K562 (cell line): ENCODE results near the gene LILRB3. TPM values are rescaled to one million over a fixed set of nuclear protein-coding genes. Genes with fewer than 3 reads are reported as not detected.
"Not testable (repeated sequence)": the region's sequence is repeated elsewhere in the genome, so short reads cannot be mapped to it uniquely, and the experiment has no call there.

Experiments used
- ATAC-seq: fragments of 200-7000 bp; cut with Tn5 transposase; 3 replicates; pipeline ENCODE4 v1.9.1; 2020; ENCODE audit warnings: moderate library complexity
- BruUV-seq: library from RNA; stranded (reverse); fragments of 400-500 nt; replicated peaks from 2 replicates; lab custom pipeline; 2021; lab: Mats Ljungman, UMichigan
- CTCF ChIA-PET: fragments of 300-600 bp; formaldehyde crosslinking; extraction: SDS; loops from one replicate; lab custom pipeline; 2021; ENCODE audit warnings: low intra/inter-chr PET ratio; lab: Yijun Ruan, JAX
- POLR2A ChIA-PET: fragments of 300-600, 350-650 bp; sonication (Branson Sonifier 250); formaldehyde crosslinking; extraction: SDS; loops from one replicate; lab custom pipeline; 2021; ENCODE audit warnings: antibody characterized with exemption, inconsistent platforms; lab: Yijun Ruan, JAX
- DNase-seq, 4 experiments: peaks; one replicate each; pipeline versions ENCODE4 v3.0.0 to v3.0.0-alpha.2; 2011 to 2018; ENCODE audit warnings: low spot score in 3 of 4, mixed read lengths in 3 of 4; ENCODE audit errors: extremely low read depth in 1 of 4
- FAIRE-seq: peaks from 2 replicates; lab custom pipeline; 2011; peaks lifted over from hg19 to GRCh38; lab: Jason Lieb, UNC
- H2AFZ ChIP-seq: 2 replicates; pipeline ENCODE4 v1.6.0; 2011; ENCODE audit warnings: low read depth, low read length, control low read depth, inconsistent platforms
- H3K27ac ChIP-seq: fragments of 200-600 bp; 3 replicates; pipeline ENCODE4 v1.8.0; 2011; ENCODE audit warnings: low read depth, mild to moderate bottlenecking, control low read depth, inconsistent platforms, low read length, moderate library complexity, mixed read lengths; ENCODE audit errors: extremely low read depth
- H3K27me3 ChIP-seq, 2 experiments: fragments of 300-600 bp in 1 of 2; 2 replicates in 1 of 2; 3 replicates in 1 of 2; pipeline versions ENCODE4 v1.6.0 to v1.8.0; 2011; ENCODE audit warnings: inconsistent platforms in 2 of 2, low read length in 2 of 2, mild to moderate bottlenecking in 1 of 2, mixed read lengths in 1 of 2, moderate library complexity in 1 of 2; ENCODE audit not compliant: control insufficient read depth in 2 of 2, insufficient read depth in 2 of 2
- H3K36me3 ChIP-seq: fragments of 300-600 bp; 3 replicates; pipeline ENCODE4 v1.8.0; 2011; ENCODE audit warnings: mild to moderate bottlenecking, low read length, inconsistent platforms; ENCODE audit not compliant: control insufficient read depth, insufficient read depth
- H3K4me1 ChIP-seq, 2 experiments: fragments of 200-600 bp in 1 of 2; replicated peaks in 1 of 2; 2 replicates in 1 of 2; 3 replicates in 1 of 2; pipeline versions ENCODE4 v1.5.1 to v1.8.0; 2011; ENCODE audit warnings: inconsistent platforms in 2 of 2, low read length in 2 of 2, mild to moderate bottlenecking in 1 of 2, mixed read lengths in 1 of 2, moderate library complexity in 1 of 2; ENCODE audit not compliant: control insufficient read depth in 2 of 2, insufficient read depth in 2 of 2
- H3K4me2 ChIP-seq: 2 replicates; pipeline ENCODE4 v1.6.1; 2011; ENCODE audit warnings: low read length, control low read depth, inconsistent platforms, mixed read lengths; ENCODE audit not compliant: insufficient read depth
- H3K4me3 ChIP-seq: fragments of 200-600 bp; sonication (generic), shearing (Covaris generic); 2 replicates; pipeline ENCODE4 v1.5.1; 2016; ENCODE audit warnings: control low read depth, inconsistent platforms
- H3K79me2 ChIP-seq: fragments of 200-600 bp; 3 replicates; pipeline ENCODE4 v1.8.0; 2011; ENCODE audit warnings: low read length, inconsistent platforms; ENCODE audit not compliant: control insufficient read depth, insufficient read depth
- H3K9ac ChIP-seq, 2 experiments: 2 replicates each; pipeline versions ENCODE4 v1.6.0 to v1.6.1; 2011; ENCODE audit warnings: low read depth in 2 of 2, low read length in 2 of 2, control low read depth in 1 of 2, inconsistent platforms in 1 of 2, mild to moderate bottlenecking in 1 of 2, mixed read lengths in 1 of 2; ENCODE audit not compliant: insufficient read depth in 1 of 2
- H3K9me1 ChIP-seq: one replicate; pipeline ENCODE4 v1.6.0; 2011; ENCODE audit warnings: inconsistent platforms, mild to moderate bottlenecking, low read length, moderate library complexity; ENCODE audit not compliant: control insufficient read depth, insufficient read depth
- H3K9me3 ChIP-seq: replicated peaks from 2 replicates; pipeline ENCODE4 v1.5.1; 2011; ENCODE audit warnings: low read depth, low read length, inconsistent platforms; ENCODE audit not compliant: control insufficient read depth, insufficient read depth
- H4K20me1 ChIP-seq: replicated peaks from 2 replicates; pipeline ENCODE4 v1.6.1; 2011; ENCODE audit warnings: low read length, inconsistent platforms, mixed read lengths; ENCODE audit not compliant: control insufficient read depth, insufficient read depth
- ARID1B ChIP-seq: fragments of 450-650 bp; IDR thresholded peaks from 2 replicates; pipeline ENCODE4 v1.6.1; 2016; ENCODE audit warnings: antibody characterized with exemption, mild to moderate bottlenecking, inconsistent platforms
- CBFA2T2 ChIP-seq: fragments of 450-650 bp; conservative IDR thresholded peaks from 2 replicates; pipeline ENCODE4 v1.6.1; 2017; ENCODE audit warnings: mild to moderate bottlenecking
- CBFA2T3 ChIP-seq: fragments of 450-650 bp; IDR thresholded peaks from 2 replicates; pipeline ENCODE4 v1.6.1; 2017
- DPF2 ChIP-seq: fragments of 450-650 bp; IDR thresholded peaks from 2 replicates; pipeline ENCODE4 v1.6.1; 2016
- KDM1A ChIP-seq, 2 experiments: fragments of 450-650 bp; IDR thresholded peaks; 2 replicates each; pipeline ENCODE4 v1.6.1; 2016; ENCODE audit warnings: mild to moderate bottlenecking in 2 of 2
- NCOR1 ChIP-seq: fragments of 450-650 bp; IDR thresholded peaks from 2 replicates; pipeline ENCODE4 v1.6.1; 2016; ENCODE audit warnings: mild to moderate bottlenecking, moderate library complexity
- TAL1 ChIP-seq: fragments of 450-650 bp; IDR thresholded peaks from 2 replicates; pipeline ENCODE4 v1.6.1; 2016; ENCODE audit warnings: mild to moderate bottlenecking
- WGBS: fragments of 100-300 bp; shearing (Covaris generic); methylation state at CpG from one replicate; pipeline ENCODE4 v1.1.6; 2016; ENCODE audit warnings: low coverage, mixed read lengths; ENCODE audit not compliant: insufficient coverage; ENCODE audit errors: missing lambda C conversion rate; 5-methylcytosine and 5-hydroxymethylcytosine counted together
- in situ Hi-C: fragments of 300-500 bp; cut with MboI; formaldehyde crosslinking; loops from 4 replicates; pipeline ENCODE4 v1.15.0; 2018; ENCODE audit warnings: inconsistent platforms, mixed read lengths
- intact Hi-C: fragments of 100-400 bp; cut with micrococcal nuclease; formaldehyde crosslinking; loops from 2 replicates; pipeline ENCODE4 v1.14.2; 2022
- polyA plus RNA-seq, 8 experiments: library from polyadenylated mRNA; depleted of rRNA in 4 of 8; stranded (reverse) in 5 of 8; unstranded in 3 of 8; fragments of >200 nt; fragmentation: Nextera tagmentation in 2 of 8; fragmentation: Illumina TruSeq in 1 of 8; extraction: Ambion mirVana in 2 of 8; extraction: Trizol in 1 of 8; gene quantifications; 2 replicates each; pipeline versions ENCODE4 v1.2.1 to v1.2.3, GENCODE V29; 2011 to 2014; ENCODE audit warnings: inconsistent platforms in 1 of 8, missing spikeins in 1 of 8
- total RNA-seq, 7 experiments: library from RNA; depleted of rRNA in 6 of 7; stranded (reverse); fragments of >200 nt in 6 of 7; fragmentation: Illumina TruSeq in 2 of 7; extraction: Trizol in 2 of 7; gene quantifications; 2 replicates each; pipeline versions ENCODE4 v1.2.1 to v1.2.3, GENCODE V29; 2011 to 2021; ENCODE audit warnings: low replicate concordance in 1 of 7
- TF ChIP-seq, protein P1 (sequence below), 2 experiments: fragments of 450-650 bp; conservative IDR thresholded peaks; 2 replicates each; pipeline ENCODE4 v1.6.1; 2017; ENCODE audit warnings: mild to moderate bottlenecking in 2 of 2, moderate library complexity in 2 of 2
- TF ChIP-seq, protein P2 (sequence below): sonication (generic); IDR thresholded peaks from 2 replicates; pipeline ENCODE4 v1.6.1; 2016

Gene LILRB3
- total and polyA plus RNA-seq, 9 of the 15 experiments (the other 6 are each of a cell fraction or from before 2014, with no cell fraction given) = 0.01 to 0.09 TPM; not detected in 7

DNA sequence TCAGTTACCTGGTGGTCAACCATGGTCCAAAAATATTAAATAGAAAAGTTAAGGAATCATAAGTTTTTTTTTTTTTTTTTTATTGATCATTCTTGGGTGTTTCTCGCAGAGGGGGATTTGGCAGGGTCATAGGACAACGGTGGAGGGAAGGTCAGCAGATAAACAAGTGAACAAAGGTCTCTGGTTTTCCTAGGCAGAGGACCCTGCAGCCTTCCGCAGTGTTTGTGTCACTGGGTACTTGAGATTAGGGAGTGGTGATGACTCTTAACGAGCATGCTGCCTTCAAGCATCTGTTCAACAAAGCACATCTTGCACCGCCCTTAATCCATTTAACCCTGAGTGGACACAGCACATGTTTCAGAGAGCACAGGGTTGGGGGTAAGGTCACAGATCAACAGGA is 8.6 kb downstream of the LILRB3 start:
- Histone ChIP-seq H3K36me3 (peaks cover 18% of the 10 kb centered on the region; the same call in 2 of the 3 replicates), H3K79me2 (peaks cover 16% of the 10 kb centered on the region; the same call in 2 of the 3 replicates), H3K27ac (peak overlapping the region; percentile 58; the same call in 1 of the 3 replicates), H3K4me1 (peaks cover 22 to 43% of the 10 kb centered on the region in 2 experiments), H4K20me1 (peaks cover 17% of the 10 kb centered on the region)
- POLR2A ChIA-PET = interaction anchor here (7.0 kb wide), 1 partner anchor 13 kb away, joined by 66 read pairs; the partner anchor contains the start of gene RPS9
- 6% methylated on average over 4 of the region's 5 CpGs for WGBS
- H2AFZ ChIP-seq, CTCF ChIA-PET, H3K9ac ChIP-seq, DNase-seq, H3K4me2 ChIP-seq, BruUV-seq, in situ Hi-C loops, H3K9me3 ChIP-seq, H3K27me3 ChIP-seq, ATAC-seq, intact Hi-C loops, H3K4me3 ChIP-seq, H3K9me1 ChIP-seq: not testable (repeated sequence)
- TF ChIP-seq CBFA2T2 (peak; percentile 68; the same call in 1 of the 2 replicates), DPF2 (peak; percentile 58; the same call in 1 of the 2 replicates), CBFA2T3 (peak; percentile 80), NCOR1 (peak; percentile 52; the same call in 1 of the 2 replicates), KDM1A (IDR thresholded peaks at IDR 0.05) (peak in 1 of 2 experiments; percentile 41; a peak in 1 of 4 replicates), TAL1 (peak; percentile 47; the same call in 1 of the 2 replicates), ARID1B (peak; percentile 44; the same call in 1 of the 2 replicates)
- TF ChIP-seq, protein P1, sequence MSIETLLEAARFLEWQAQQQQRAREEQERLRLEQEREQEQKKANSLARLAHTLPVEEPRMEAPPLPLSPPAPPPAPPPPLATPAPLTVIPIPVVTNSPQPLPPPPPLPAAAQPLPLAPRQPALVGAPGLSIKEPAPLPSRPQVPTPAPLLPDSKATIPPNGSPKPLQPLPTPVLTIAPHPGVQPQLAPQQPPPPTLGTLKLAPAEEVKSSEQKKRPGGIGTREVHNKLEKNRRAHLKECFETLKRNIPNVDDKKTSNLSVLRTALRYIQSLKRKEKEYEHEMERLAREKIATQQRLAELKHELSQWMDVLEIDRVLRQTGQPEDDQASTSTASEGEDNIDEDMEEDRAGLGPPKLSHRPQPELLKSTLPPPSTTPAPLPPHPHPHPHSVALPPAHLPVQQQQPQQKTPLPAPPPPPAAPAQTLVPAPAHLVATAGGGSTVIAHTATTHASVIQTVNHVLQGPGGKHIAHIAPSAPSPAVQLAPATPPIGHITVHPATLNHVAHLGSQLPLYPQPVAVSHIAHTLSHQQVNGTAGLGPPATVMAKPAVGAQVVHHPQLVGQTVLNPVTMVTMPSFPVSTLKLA (conservative IDR thresholded peaks at IDR 0.05) = peak in 1 of 2 experiments; percentile 49; a peak in 1 of 4 replicates
- TF ChIP-seq, protein P2, sequence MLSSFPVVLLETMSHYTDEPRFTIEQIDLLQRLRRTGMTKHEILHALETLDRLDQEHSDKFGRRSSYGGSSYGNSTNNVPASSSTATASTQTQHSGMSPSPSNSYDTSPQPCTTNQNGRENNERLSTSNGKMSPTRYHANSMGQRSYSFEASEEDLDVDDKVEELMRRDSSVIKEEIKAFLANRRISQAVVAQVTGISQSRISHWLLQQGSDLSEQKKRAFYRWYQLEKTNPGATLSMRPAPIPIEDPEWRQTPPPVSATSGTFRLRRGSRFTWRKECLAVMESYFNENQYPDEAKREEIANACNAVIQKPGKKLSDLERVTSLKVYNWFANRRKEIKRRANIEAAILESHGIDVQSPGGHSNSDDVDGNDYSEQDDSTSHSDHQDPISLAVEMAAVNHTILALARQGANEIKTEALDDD = 0 out of 2 replicates have a peak, but pooled peaks have one; percentile 33
- FAIRE-seq = peak; percentile 37
